Measurements from ENCODE around the gene PLA2G4A.

Gene PLA2G4A

DNA sequence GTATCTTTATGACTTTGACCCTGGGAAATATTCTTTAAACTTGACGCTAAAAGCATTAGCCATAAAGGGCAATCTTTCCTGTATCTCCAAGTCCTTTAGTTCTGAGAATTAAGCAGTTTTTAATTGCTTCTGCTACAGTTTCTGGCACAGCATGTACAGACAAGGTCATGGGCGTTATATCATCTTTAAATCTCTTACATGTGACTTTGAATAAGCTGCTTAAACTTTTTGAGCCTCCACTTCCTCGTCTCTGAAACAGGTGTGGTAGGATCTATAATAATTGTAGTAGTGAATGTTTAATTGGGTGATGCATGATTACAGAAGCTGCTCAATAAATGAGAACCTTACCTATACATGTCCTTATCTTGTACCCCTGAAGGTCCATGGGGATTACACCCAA, 153.4 kb downstream of the PLA2G4A start:
- no peak overlapping the region for H3K4me3 ChIP-seq (ENCODE audit: low read length)
- no peak for DNase-seq (ENCODE audit: low read depth)
- TF ChIP-seq, protein P1, sequence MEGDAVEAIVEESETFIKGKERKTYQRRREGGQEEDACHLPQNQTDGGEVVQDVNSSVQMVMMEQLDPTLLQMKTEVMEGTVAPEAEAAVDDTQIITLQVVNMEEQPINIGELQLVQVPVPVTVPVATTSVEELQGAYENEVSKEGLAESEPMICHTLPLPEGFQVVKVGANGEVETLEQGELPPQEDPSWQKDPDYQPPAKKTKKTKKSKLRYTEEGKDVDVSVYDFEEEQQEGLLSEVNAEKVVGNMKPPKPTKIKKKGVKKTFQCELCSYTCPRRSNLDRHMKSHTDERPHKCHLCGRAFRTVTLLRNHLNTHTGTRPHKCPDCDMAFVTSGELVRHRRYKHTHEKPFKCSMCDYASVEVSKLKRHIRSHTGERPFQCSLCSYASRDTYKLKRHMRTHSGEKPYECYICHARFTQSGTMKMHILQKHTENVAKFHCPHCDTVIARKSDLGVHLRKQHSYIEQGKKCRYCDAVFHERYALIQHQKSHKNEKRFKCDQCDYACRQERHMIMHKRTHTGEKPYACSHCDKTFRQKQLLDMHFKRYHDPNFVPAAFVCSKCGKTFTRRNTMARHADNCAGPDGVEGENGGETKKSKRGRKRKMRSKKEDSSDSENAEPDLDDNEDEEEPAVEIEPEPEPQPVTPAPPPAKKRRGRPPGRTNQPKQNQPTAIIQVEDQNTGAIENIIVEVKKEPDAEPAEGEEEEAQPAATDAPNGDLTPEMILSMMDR (conservative IDR thresholded peaks at IDR 0.05; ENCODE audit: low read length): no peak

DNA sequence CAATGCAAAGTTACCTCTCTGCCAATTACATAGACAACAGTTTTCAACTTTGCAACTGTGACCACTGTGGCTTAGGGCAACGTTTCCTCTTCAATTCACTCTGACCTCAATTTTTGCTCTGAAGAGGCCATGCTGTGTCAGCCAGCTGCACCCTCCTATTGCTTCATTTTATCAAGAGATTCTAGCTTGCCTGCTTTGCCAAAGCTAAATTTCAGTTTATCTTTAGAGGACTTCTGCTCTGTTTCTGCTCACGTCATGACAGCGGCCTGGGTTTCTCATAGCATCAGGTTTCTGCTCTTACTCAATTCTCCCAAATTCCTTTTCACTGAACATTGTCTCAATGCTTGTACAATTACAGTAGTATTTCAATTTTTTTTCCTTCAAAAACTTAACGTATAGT, 154.6 kb downstream of the PLA2G4A start:
- TF ChIP-seq, protein P1 (conservative IDR thresholded peaks at IDR 0.05; ENCODE audit: low read length): no peak
- no peak for DNase-seq (ENCODE audit: low read depth)
- no peak overlapping the region for H3K4me3 ChIP-seq (ENCODE audit: low read length)

DNA sequence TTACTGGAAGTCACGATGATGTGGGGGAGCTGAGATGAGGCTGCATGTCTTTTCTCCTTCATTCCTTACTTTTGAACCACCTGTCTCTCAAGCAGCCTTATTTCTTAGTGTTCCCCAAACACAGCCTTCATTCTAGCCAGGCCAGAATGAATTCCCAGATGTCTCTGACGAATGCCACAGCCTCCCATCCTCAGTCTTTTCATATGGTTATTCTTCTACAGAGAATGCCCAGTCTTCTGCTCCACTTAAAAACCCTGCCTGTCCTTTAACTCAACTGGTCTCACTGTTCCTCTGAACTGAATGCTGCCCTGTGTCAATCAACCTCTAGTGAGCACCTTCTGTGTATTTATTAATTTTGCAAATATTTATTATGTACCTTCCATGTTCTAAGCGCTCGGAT, 156.2 kb downstream of the PLA2G4A start:
- no peak for DNase-seq (ENCODE audit: low read depth)
- H3K4me3 ChIP-seq (ENCODE audit: low read length): no peak overlapping the region
- TF ChIP-seq, protein P1 (conservative IDR thresholded peaks at IDR 0.05; ENCODE audit: low read length): no peak

DNA sequence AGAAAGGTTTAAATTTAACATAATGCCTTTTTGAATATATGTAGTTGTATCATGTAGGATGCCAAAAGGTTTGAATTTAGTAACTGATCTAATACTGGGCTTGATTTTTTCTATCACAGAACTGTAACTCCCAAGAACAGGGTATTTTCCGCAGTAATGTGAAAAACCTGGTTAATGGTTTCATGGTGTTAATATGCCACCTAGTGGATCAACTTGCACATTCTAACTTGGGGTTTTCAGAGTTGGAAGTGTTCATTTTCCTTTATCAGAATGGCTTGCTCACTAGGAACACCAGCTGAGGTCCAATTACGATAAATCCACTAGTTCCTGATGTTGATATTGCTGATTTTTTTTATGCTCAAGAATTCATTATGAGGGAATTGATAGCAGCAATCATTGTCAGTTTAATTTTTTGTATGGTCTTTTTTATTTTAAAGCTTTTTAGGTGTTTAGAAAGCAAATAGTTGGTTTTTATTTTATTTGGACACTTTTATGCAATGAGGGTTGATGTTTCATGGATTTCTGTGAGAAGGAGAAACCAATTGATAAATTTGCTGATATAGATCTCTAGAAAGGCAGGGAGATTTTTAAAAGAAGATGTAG, 157.2 kb downstream of the PLA2G4A start:
- peak; percentile 56 for DNase-seq (ENCODE audit: low read depth)
- TF ChIP-seq, protein P1 (conservative IDR thresholded peaks at IDR 0.05; ENCODE audit: low read length): peak; percentile 85
- no peak overlapping the region for H3K4me3 ChIP-seq (ENCODE audit: low read length)

DNA sequence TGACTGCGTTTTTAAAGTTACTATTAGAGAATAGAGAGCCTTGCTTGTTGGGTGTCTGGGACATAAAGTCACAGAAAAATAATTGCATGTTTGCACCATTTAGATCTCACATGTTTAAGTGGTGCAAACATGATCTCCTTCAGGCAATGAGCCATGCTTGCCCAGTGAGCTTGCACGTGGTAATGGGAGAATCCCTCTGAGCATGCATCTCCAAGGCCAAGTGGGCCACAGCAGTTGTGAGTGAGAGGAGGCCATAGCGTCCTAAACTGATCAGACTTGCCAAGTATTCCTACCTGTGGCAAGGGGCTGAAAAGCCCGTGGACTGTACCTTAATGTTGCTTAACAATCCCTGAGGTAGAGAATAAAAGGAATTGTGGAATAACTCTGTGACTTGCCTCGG, 158.3 kb downstream of the PLA2G4A start:
- H3K4me3 ChIP-seq (ENCODE audit: low read length): no peak overlapping the region
- TF ChIP-seq, protein P1 (conservative IDR thresholded peaks at IDR 0.05; ENCODE audit: low read length): no peak
- DNase-seq (ENCODE audit: low read depth): no peak

DNA sequence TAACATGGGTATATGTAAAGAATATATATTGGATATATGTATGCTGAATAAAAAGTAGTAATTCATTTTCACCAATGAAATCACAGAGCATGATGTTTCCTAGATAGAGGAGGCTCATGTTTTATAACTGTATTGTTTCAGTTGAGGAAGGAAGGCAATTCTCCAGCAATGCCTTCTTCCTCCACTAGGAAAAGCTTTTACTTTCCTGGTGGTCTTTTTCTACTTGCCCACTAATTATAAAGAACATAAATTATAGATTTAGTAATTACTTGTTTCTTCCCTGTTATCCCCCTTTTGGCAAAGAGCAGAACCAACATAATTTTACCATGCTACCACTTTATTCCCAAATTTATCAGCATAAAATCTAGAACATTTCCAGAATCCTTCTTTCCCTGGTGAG, 159.0 kb downstream of the PLA2G4A start:
- no peak overlapping the region for H3K4me3 ChIP-seq (ENCODE audit: low read length)
- TF ChIP-seq, protein P1 (conservative IDR thresholded peaks at IDR 0.05; ENCODE audit: low read length): peak; percentile 27
- no peak for DNase-seq (ENCODE audit: low read depth)

DNA sequence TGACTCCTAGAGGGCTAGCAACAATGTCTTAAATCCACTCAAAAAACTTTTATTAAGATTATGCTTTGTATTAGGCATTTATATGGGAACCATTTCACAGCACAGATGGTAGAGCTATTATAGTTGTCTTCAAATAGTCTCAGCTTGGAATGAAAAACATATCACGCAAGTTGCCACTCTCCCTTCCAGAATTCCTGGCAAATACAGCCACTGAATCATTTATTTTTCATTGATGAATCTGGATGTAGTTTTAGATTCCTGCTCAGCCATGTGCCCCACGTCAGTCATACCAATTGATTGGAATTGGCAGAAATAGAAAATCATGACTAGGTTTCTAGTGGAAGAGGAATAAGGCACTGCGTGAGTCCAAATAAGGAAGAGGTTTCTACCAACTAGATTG, 165.2 kb downstream of the PLA2G4A start:
- H3K4me3 ChIP-seq (ENCODE audit: low read length): no peak overlapping the region
- TF ChIP-seq, protein P1 (conservative IDR thresholded peaks at IDR 0.05; ENCODE audit: low read length): no peak
- DNase-seq (ENCODE audit: low read depth): no peak

Data from AG10803 (cell line).